ENCODE results near the gene QRICH1. TPM values are rescaled to one million over a fixed set of nuclear protein-coding genes. Genes with fewer than 3 reads are reported as not detected.

The QRICH1 gene
- polyA plus RNA-seq, 4 donors = 77.5 to 97.9 (median 82.8) TPM

DNA sequence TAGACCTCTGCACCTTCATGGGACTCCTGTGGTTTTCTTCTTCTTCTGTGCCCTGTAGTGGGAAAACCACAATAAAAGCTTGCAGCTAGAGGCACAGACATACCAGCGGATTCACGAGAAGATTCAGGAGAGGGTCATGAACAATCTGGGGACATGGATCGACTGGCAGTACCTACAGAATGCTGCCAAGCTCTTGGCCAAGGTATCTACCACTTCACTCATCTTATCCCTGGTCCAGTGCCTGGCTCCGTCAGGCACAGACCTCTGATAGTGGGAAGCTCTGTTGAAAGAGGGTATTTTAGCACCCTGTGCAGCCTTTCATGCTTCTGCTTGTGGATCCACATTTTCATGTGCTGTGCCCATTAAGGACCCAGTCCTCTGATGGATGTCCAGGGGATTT lies 113.6 kb downstream of the QRICH1 start:
- DNase-seq (ENCODE audit: low read depth in 4 of 4, low spot score in 2 of 4) = no peak

Other genes with a start within 250 kb of the QRICH1 start
- gene PRKAR2A, start 246.2 kb downstream of the QRICH1 start, polyA plus RNA-seq (ENCODE audit: insufficient read length in 4 of 4) = 10 to 100 TPM; 38.3 to 47.7 (median 42.8) TPM
- gene SLC25A20, start 195.2 kb downstream of the QRICH1 start, polyA plus RNA-seq (ENCODE audit: insufficient read length in 4 of 4) = 10 to 100 TPM; 16.8 to 20.8 (median 18.2) TPM
- gene ARIH2, start 175.2 kb downstream of the QRICH1 start, polyA plus RNA-seq (ENCODE audit: insufficient read length in 4 of 4) = 10 to 100 TPM; 57.0 to 99.7 (median 78.8) TPM
- gene P4HTM, start 103.8 kb downstream of the QRICH1 start, polyA plus RNA-seq (ENCODE audit: insufficient read length in 4 of 4) = 10 to 100 TPM; 44.9 to 55.0 (median 50.2) TPM
- gene WDR6, start 86.7 kb downstream of the QRICH1 start, polyA plus RNA-seq (ENCODE audit: insufficient read length in 4 of 4) = 100 to 1,000 TPM; 155 to 242 (median 204) TPM
- gene DALRD3, start 75.5 kb downstream of the QRICH1 start, polyA plus RNA-seq (ENCODE audit: insufficient read length in 4 of 4) = 10 to 100 TPM; 71.4 to 77.9 (median 74.9) TPM
- gene NDUFAF3, start 72.0 kb downstream of the QRICH1 start, polyA plus RNA-seq (ENCODE audit: insufficient read length in 4 of 4) = 10 to 100 TPM; 60.5 to 91.6 (median 74.7) TPM
- 100 to 1,000 TPM; 206 to 227 (median 217) TPM for gene IMPDH2, start 64.7 kb downstream of the QRICH1 start, polyA plus RNA-seq (ENCODE audit: insufficient read length in 4 of 4)
- 100 to 1,000 TPM; 286 to 312 (median 308) TPM for gene QARS1, start 10.7 kb upstream of the QRICH1 start, polyA plus RNA-seq (ENCODE audit: insufficient read length in 4 of 4)
- 10 to 100 TPM; 55.2 to 63.2 (median 59.1) TPM for gene USP19, start 26.8 kb upstream of the QRICH1 start, polyA plus RNA-seq (ENCODE audit: insufficient read length in 4 of 4)
- 100 to 1,000 TPM; 362 to 429 (median 394) TPM for gene LAMB2, start 39.0 kb upstream of the QRICH1 start, polyA plus RNA-seq (ENCODE audit: insufficient read length in 4 of 4)
- 10 to 100 TPM; 23.4 to 34.1 (median 27.7) TPM for gene CCDC71, start 72.3 kb upstream of the QRICH1 start, polyA plus RNA-seq (ENCODE audit: insufficient read length in 4 of 4)
- gene KLHDC8B, start 77.5 kb upstream of the QRICH1 start, polyA plus RNA-seq (ENCODE audit: insufficient read length in 4 of 4) = 10 to 100 TPM; 41.0 to 48.2 (median 47.9) TPM
- 10 to 100 TPM in 3 of 4 donors, 1 to 10 TPM in 1; 8.6 to 14.7 (median 12.6) TPM for gene C3orf62, start 183.2 kb upstream of the QRICH1 start, polyA plus RNA-seq (ENCODE audit: insufficient read length in 4 of 4)
- gene USP4, start 246.0 kb upstream of the QRICH1 start, polyA plus RNA-seq (ENCODE audit: insufficient read length in 4 of 4) = 10 to 100 TPM; 54.5 to 77.4 (median 67.3) TPM